Fibroblast of mammary gland (primary cell): ENCODE measurements around the gene GABRB1.

Source experiments
- DNase-seq: peaks from one replicate; pipeline ENCODE4 v3.0.0-alpha.2; 2010; ENCODE audit warnings: low read depth
- H3K4me3 ChIP-seq: 2 replicates; pipeline ENCODE4 v1.5.1; 2011; ENCODE audit warnings: low read depth, mild to moderate bottlenecking, low read length, moderate library complexity; ENCODE audit not compliant: control insufficient read depth
- CTCF ChIP-seq: conservative IDR thresholded peaks from 2 replicates; pipeline ENCODE4 v1.5.1; 2011; ENCODE audit warnings: low read depth, low read length, inconsistent platforms; ENCODE audit not compliant: control insufficient read depth, insufficient read depth

GABRB1 gene

GRCh38 chr4:47383829-47384427, 352.6 kb downstream of the GABRB1 start:
- H3K4me3 ChIP-seq: no peak overlapping the region
- TF ChIP-seq CTCF: peak; percentile 55
- peak; percentile 41 for DNase-seq

- DNase-seq: no peak
- no peak for TF ChIP-seq CTCF
- H3K4me3 ChIP-seq: no peak overlapping the region
Observed at GRCh38 chr4:47386146-47386545, 354.8 kb downstream of the GABRB1 start.

GRCh38 chr4:47386561-47387235, 355.3 kb downstream of the GABRB1 start:
- no peak for DNase-seq
- TF ChIP-seq CTCF: no peak
- no peak overlapping the region for H3K4me3 ChIP-seq

GRCh38 chr4:47390428-47391125, 359.2 kb downstream of the GABRB1 start:
- DNase-seq: no peak
- H3K4me3 ChIP-seq: no peak overlapping the region
- no peak for TF ChIP-seq CTCF

GRCh38 chr4:47391256-47391655, 359.9 kb downstream of the GABRB1 start:
- H3K4me3 ChIP-seq: no peak overlapping the region
- DNase-seq: no peak
- TF ChIP-seq CTCF: no peak

GRCh38 chr4:47406408-47406807, 375.0 kb downstream of the GABRB1 start:
- TF ChIP-seq CTCF: no peak
- H3K4me3 ChIP-seq: no peak overlapping the region
- DNase-seq: no peak
